SH-SY5Y (cell line): ENCODE data around the gene TSC22D1.

Experiments used
- GATA2 ChIP-seq: IDR thresholded peaks from 2 replicates; pipeline ENCODE4 v1.6.1; 2011; ENCODE audit warnings: mild to moderate bottlenecking, low read depth, low read length
- GATA3 ChIP-seq: IDR thresholded peaks from 2 replicates; pipeline ENCODE4 v1.6.1; 2011; ENCODE audit warnings: low read depth, mild to moderate bottlenecking, low read length, moderate library complexity

GRCh38 chr13:44609137-44609536 is 33.0 kb upstream of the TSC22D1 start:
- TF ChIP-seq GATA3 = no peak
- TF ChIP-seq GATA2 = no peak
